A549 (cell line): ENCODE data around the gene ISM1. TPM values are rescaled to one million over a fixed set of nuclear protein-coding genes. Genes with fewer than 3 reads are reported as not detected.

Source experiments
- ATAC-seq, 2 experiments: fragments of 200-7000 bp in 1 of 2; fragments of >200 bp in 1 of 2; cut with Nextera tagmentation in 1 of 2; cut with Tn5 transposase in 1 of 2; 3 replicates each; pipeline versions ENCODE4 v1.8.0 to v1.9.1; 2018 to 2020; ENCODE audit warnings: mild to moderate bottlenecking in 1 of 2, moderate library complexity in 1 of 2
- CTCF ChIA-PET: fragments of 300-600 bp; sonication (Branson Sonifier 250); formaldehyde crosslinking; extraction: SDS; loops from one replicate; lab custom pipeline; 2021; ENCODE audit warnings: antibody characterized with exemption, inconsistent platforms; lab: Yijun Ruan, JAX
- POLR2A ChIA-PET: fragments of 350-600 bp; formaldehyde crosslinking; extraction: SDS; loops from one replicate; lab custom pipeline; 2021; ENCODE audit warnings: antibody characterized with exemption, inconsistent platforms; lab: Yijun Ruan, JAX
- DNase-seq, 2 experiments: peaks; one replicate each; pipeline versions ENCODE4 v3.0.0 to v3.0.0-alpha.2; 2011 to 2016; ENCODE audit warnings: low read depth in 1 of 2, low spot score in 1 of 2
- FAIRE-seq: peaks from 2 replicates; lab custom pipeline; 2011; peaks lifted over from hg19 to GRCh38; lab: Jason Lieb, UNC
- H3K27ac ChIP-seq, 2 experiments: fragments of >200 bp; sonication (Bioruptor Twin); formaldehyde crosslinking; 3 replicates each; pipeline ENCODE4 v1.5.1; 2016 to 2017
- H3K4me1 ChIP-seq: fragments of >200 bp; sonication (Bioruptor Twin); formaldehyde crosslinking; 3 replicates; pipeline ENCODE4 v1.6.1; 2016
- H3K4me2 ChIP-seq: fragments of >200 bp; sonication (Bioruptor Twin); formaldehyde crosslinking; 3 replicates; pipeline ENCODE4 v1.6.1; 2016
- H3K4me3 ChIP-seq: fragments of >200 bp; sonication (Bioruptor Twin); formaldehyde crosslinking; 3 replicates; pipeline ENCODE4 v1.5.1; 2016
- H3K9me3 ChIP-seq: fragments of >200 bp; sonication (Bioruptor Twin); formaldehyde crosslinking; 3 replicates; pipeline ENCODE4 v1.6.1; 2016
- BHLHE40 ChIP-seq: IDR thresholded peaks from 2 replicates; pipeline ENCODE4 v1.6.1; 2012; ENCODE audit warnings: low read depth, low read length, inconsistent platforms
- CBX2 ChIP-seq: fragments of 200-600 bp; sonication (generic); IDR thresholded peaks from 2 replicates; pipeline ENCODE4 v1.6.1; 2016; ENCODE audit warnings: low read depth, mild to moderate bottlenecking, borderline replicate concordance
- CBX8 ChIP-seq: fragments of 200-600 bp; sonication (generic); IDR thresholded peaks from 2 replicates; pipeline ENCODE4 v1.6.1; 2016
- EP300 ChIP-seq, 2 experiments: fragments of >200 bp; sonication (Bioruptor Twin); formaldehyde crosslinking; IDR thresholded peaks; 2 replicates in 1 of 2; 3 replicates in 1 of 2; pipeline ENCODE4 v1.6.1; 2016 to 2017
- FOSB ChIP-seq: fragments of 250-450 bp; sonication (Bioruptor Pico); IDR thresholded peaks from 2 replicates; pipeline ENCODE4 v1.5.0; 2020; ENCODE audit warnings: mild to moderate bottlenecking, moderate library complexity
- FOSL2 ChIP-seq, 2 experiments: fragments of 450-650 bp in 1 of 2; fragments of >200 bp in 1 of 2; sonication (Bioruptor Twin) in 1 of 2; formaldehyde crosslinking; IDR thresholded peaks; 2 replicates each; pipeline versions ENCODE4 v1.5.0 to v1.6.1; 2016 to 2020; ENCODE audit warnings: mild to moderate bottlenecking in 1 of 2, moderate library complexity in 1 of 2
- HDAC2 ChIP-seq: fragments of 200-600 bp; sonication (generic); IDR thresholded peaks from 2 replicates; pipeline ENCODE4 v1.6.1; 2016
- HEYL ChIP-seq: fragments of 250-450 bp; sonication (Bioruptor Pico); IDR thresholded peaks from 2 replicates; pipeline ENCODE4 v1.8.0; 2021; ENCODE audit warnings: mild to moderate bottlenecking, moderate library complexity
- HOXB13 ChIP-seq: fragments of 250-450 bp; sonication (Bioruptor Pico); IDR thresholded peaks from 2 replicates; pipeline ENCODE4 v1.5.0; 2020; ENCODE audit warnings: low read depth, mild to moderate bottlenecking, moderate library complexity
- HOXB5 ChIP-seq: fragments of 250-450 bp; sonication (Bioruptor Pico); IDR thresholded peaks from 2 replicates; pipeline ENCODE4 v1.5.0; 2020; ENCODE audit warnings: mild to moderate bottlenecking, moderate library complexity
- JUN ChIP-seq, 2 experiments: fragments of >200 bp; sonication (Bioruptor Twin); formaldehyde crosslinking; IDR thresholded peaks; 2 replicates in 1 of 2; 3 replicates in 1 of 2; pipeline ENCODE4 v1.6.1; 2016 to 2017
- NFE2L2 ChIP-seq: fragments of 150-350 bp; conservative IDR thresholded peaks from 2 replicates; pipeline ENCODE4 v1.6.1; 2014; ENCODE audit warnings: low read length
- PHF8 ChIP-seq: fragments of 200-600 bp; sonication (generic); IDR thresholded peaks from 2 replicates; pipeline ENCODE4 v1.6.1; 2016; ENCODE audit warnings: low read depth, mild to moderate bottlenecking, antibody characterized with exemption, moderate library complexity, borderline replicate concordance
- SMC3 ChIP-seq: fragments of >200 bp; sonication (Bioruptor Twin); formaldehyde crosslinking; IDR thresholded peaks from 3 replicates; pipeline ENCODE4 v1.6.1; 2018; ENCODE audit warnings: inconsistent platforms
- SREBF2 ChIP-seq: fragments of 450-650 bp; IDR thresholded peaks from 2 replicates; pipeline ENCODE4 v1.6.1; 2014; ENCODE audit warnings: mild to moderate bottlenecking, moderate library complexity
- TFCP2L1 ChIP-seq: fragments of 250-450 bp; sonication (Bioruptor Pico); IDR thresholded peaks from 2 replicates; pipeline ENCODE4 v1.5.0; 2021; ENCODE audit warnings: mild to moderate bottlenecking
- TP53 ChIP-seq: fragments of 250-450 bp; sonication (Bioruptor Pico); IDR thresholded peaks from 2 replicates; pipeline ENCODE4 v1.5.0; 2021; ENCODE audit warnings: mild to moderate bottlenecking, moderate library complexity
- ZNF302 ChIP-seq: fragments of 250-450 bp; sonication (Bioruptor Pico); IDR thresholded peaks from 2 replicates; pipeline ENCODE4 v1.9.0; 2021; ENCODE audit warnings: inconsistent platforms, mild to moderate bottlenecking, moderate library complexity
- ZSCAN20 ChIP-seq: fragments of 250-450 bp; sonication (Bioruptor Pico); IDR thresholded peaks from 2 replicates; pipeline ENCODE4 v1.8.0; 2022; ENCODE audit warnings: mild to moderate bottlenecking, moderate library complexity
- WGBS: methylation state at CpG from one replicate; pipeline ENCODE4 v1.1.6; 2017; ENCODE audit errors: missing lambda C conversion rate; 5-methylcytosine and 5-hydroxymethylcytosine counted together
- polyA plus RNA-seq, 4 experiments: library from polyadenylated mRNA; depleted of rRNA in 3 of 4; stranded (reverse); fragments of >200 nt; fragmentation: RNase III in 1 of 4; extraction: RNeasy Plus Mini Kit Qiagen cat#74134 plus additional on column Dnase treatment in 1 of 4; gene quantifications; 2 replicates in 3 of 4; 3 replicates in 1 of 4; pipeline ENCODE4 v1.2.3, GENCODE V29; 2011 to 2017
- TF ChIP-seq, protein P1 (sequence below): IDR thresholded peaks from 2 replicates; pipeline ENCODE4 v1.6.1; 2012; ENCODE audit warnings: low read depth, borderline replicate concordance
- TF ChIP-seq, protein P2 (sequence below): fragments of 200-600 bp; sonication (generic); IDR thresholded peaks from 2 replicates; pipeline ENCODE4 v1.6.1; 2016; ENCODE audit warnings: antibody characterized with exemption, mild to moderate bottlenecking, moderate library complexity
- TF ChIP-seq, protein P3 (sequence below): IDR thresholded peaks from 2 replicates; pipeline ENCODE4 v1.6.1; 2012
- TF ChIP-seq, protein P4 (sequence below): fragments of 250-450 bp; sonication (Bioruptor Pico); IDR thresholded peaks from 2 replicates; pipeline ENCODE4 v1.5.0; 2021; ENCODE audit warnings: mild to moderate bottlenecking, moderate library complexity, borderline replicate concordance
- TF ChIP-seq, protein P5 (sequence below): fragments of >200 bp; sonication (Bioruptor Twin); formaldehyde crosslinking; IDR thresholded peaks from 2 replicates; pipeline ENCODE4 v1.6.1; 2016
- TF ChIP-seq, protein P6 (sequence below): fragments of >200 bp; sonication (Bioruptor Twin); formaldehyde crosslinking; IDR thresholded peaks from 3 replicates; pipeline ENCODE4 v1.5.1; 2016

The ISM1 gene
- polyA plus RNA-seq, 2 of the 4 experiments (the other 2 are of a cell fraction): 0.18 to 0.39 TPM

DNA sequence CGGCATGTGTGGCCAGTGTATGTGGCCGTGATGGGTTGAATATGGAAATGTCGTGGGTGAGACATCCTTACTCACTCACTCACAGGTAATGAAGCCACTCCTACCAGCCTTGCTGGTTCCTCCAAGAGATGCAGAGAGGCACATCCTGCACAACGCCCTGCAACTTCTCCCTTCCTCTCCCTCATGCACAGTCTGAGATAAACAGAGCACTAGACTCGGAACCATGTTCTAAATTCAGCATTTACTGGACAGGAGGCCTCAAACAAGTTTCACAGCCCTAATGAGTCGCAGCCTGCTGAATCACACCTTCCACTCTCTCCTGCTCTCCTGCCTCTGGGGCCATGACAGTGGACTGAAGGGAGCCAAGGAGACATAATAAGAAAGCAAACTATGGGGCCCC, 91.2 kb downstream of the ISM1 start:
- H3K27ac ChIP-seq: no peak overlapping the region
- H3K4me1 ChIP-seq: no peaks in the 10 kb centered on the region
- no peak for TF ChIP-seq FOSB (CRISPR knock-in tag)
- no peak for TF ChIP-seq CBX2
- TF ChIP-seq, protein P1, sequence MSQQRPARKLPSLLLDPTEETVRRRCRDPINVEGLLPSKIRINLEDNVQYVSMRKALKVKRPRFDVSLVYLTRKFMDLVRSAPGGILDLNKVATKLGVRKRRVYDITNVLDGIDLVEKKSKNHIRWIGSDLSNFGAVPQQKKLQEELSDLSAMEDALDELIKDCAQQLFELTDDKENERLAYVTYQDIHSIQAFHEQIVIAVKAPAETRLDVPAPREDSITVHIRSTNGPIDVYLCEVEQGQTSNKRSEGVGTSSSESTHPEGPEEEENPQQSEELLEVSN: no peak
- no peak for TF ChIP-seq SMC3
- TF ChIP-seq HEYL (CRISPR knock-in tag): no peak
- TF ChIP-seq, protein P2, sequence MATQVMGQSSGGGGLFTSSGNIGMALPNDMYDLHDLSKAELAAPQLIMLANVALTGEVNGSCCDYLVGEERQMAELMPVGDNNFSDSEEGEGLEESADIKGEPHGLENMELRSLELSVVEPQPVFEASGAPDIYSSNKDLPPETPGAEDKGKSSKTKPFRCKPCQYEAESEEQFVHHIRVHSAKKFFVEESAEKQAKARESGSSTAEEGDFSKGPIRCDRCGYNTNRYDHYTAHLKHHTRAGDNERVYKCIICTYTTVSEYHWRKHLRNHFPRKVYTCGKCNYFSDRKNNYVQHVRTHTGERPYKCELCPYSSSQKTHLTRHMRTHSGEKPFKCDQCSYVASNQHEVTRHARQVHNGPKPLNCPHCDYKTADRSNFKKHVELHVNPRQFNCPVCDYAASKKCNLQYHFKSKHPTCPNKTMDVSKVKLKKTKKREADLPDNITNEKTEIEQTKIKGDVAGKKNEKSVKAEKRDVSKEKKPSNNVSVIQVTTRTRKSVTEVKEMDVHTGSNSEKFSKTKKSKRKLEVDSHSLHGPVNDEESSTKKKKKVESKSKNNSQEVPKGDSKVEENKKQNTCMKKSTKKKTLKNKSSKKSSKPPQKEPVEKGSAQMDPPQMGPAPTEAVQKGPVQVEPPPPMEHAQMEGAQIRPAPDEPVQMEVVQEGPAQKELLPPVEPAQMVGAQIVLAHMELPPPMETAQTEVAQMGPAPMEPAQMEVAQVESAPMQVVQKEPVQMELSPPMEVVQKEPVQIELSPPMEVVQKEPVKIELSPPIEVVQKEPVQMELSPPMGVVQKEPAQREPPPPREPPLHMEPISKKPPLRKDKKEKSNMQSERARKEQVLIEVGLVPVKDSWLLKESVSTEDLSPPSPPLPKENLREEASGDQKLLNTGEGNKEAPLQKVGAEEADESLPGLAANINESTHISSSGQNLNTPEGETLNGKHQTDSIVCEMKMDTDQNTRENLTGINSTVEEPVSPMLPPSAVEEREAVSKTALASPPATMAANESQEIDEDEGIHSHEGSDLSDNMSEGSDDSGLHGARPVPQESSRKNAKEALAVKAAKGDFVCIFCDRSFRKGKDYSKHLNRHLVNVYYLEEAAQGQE: no peak
- no peak for TF ChIP-seq HDAC2
- no peak for TF ChIP-seq ZNF302 (CRISPR knock-in tag)
- no peak for TF ChIP-seq HOXB13 (CRISPR knock-in tag)
- no peak for TF ChIP-seq JUN (IDR thresholded peaks at IDR 0.05)
- TF ChIP-seq, protein P3, sequence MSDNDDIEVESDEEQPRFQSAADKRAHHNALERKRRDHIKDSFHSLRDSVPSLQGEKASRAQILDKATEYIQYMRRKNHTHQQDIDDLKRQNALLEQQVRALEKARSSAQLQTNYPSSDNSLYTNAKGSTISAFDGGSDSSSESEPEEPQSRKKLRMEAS: no peak
- H3K4me2 ChIP-seq: no peak overlapping the region
- ATAC-seq (no peak; a peak in 1 of 6 replicates), FAIRE-seq (no peak), DNase-seq (no peak)
- no peak overlapping the region for H3K4me3 ChIP-seq
- CTCF ChIA-PET: interaction anchor here (1.2 to 1.7 kb wide), 2 partner anchors 12 to 387 kb away, joined by 3 to 4 read pairs; no protein-coding TSS in a partner anchor
- POLR2A ChIA-PET: no interaction called here
- H3K9me3 ChIP-seq: 0 out of 3 replicates have a peak, but pooled peaks cover 6% of the 10 kb centered on the region
- 60% methylated on average over 6 of the region's 6 CpGs for WGBS

DNA sequence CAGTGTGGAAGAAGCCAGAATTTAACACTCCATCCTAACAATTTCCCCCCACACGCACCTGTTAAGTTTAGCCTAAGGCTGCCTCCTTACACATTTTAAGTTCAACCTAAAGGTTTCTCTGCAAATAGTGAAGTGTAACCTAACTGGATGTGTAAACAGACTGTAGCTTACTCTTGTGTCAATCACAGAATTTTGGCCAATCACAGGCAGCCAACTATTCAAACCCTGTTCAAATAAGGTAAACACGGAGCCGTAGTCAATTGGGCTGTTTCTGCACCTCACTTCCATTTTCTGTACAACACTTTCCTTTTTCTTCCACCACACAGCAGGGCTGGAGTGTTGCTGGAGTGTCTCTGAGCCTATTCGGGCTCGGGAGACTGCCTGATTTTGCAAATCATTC, 92.1 kb downstream of the ISM1 start:
- H3K4me1 ChIP-seq: no peaks in the 10 kb centered on the region
- H3K27ac ChIP-seq: no peak overlapping the region
- ATAC-seq (no peak), DNase-seq (no peak), FAIRE-seq (peak; percentile 18)
- H3K9me3 ChIP-seq: peaks cover 9% of the 10 kb centered on the region; the same call in 1 of the 3 replicates
- 78% methylated on average over 5 of the region's 5 CpGs for WGBS
- no peak overlapping the region for H3K4me3 ChIP-seq
- CTCF ChIA-PET: interaction anchor here (1.3 kb wide), 1 partner anchor 11 kb away, joined by 5 read pairs; no protein-coding TSS in a partner anchor
- H3K4me2 ChIP-seq: no peak overlapping the region
- TF ChIP-seq NFE2L2 (no peak), SMC3 (no peak), EP300 (IDR thresholded peaks at IDR 0.05) (no peak), JUN (IDR thresholded peaks at IDR 0.05) (no peak), TFCP2L1 (CRISPR knock-in tag) (no peak), BHLHE40 (no peak), HOXB5 (CRISPR knock-in tag) (no peak), PHF8 (no peak), FOSL2 (IDR thresholded peaks at IDR 0.05) (no peak), FOSL2 (CRISPR knock-in tag; IDR thresholded peaks at IDR 0.05) (no peak), HEYL (CRISPR knock-in tag) (no peak), SREBF2 (no peak), CBX8 (no peak), ZSCAN20 (CRISPR knock-in tag) (no peak), TP53 (CRISPR knock-in tag) (no peak)
- TF ChIP-seq, protein P1: no peak
- TF ChIP-seq, protein P4, sequence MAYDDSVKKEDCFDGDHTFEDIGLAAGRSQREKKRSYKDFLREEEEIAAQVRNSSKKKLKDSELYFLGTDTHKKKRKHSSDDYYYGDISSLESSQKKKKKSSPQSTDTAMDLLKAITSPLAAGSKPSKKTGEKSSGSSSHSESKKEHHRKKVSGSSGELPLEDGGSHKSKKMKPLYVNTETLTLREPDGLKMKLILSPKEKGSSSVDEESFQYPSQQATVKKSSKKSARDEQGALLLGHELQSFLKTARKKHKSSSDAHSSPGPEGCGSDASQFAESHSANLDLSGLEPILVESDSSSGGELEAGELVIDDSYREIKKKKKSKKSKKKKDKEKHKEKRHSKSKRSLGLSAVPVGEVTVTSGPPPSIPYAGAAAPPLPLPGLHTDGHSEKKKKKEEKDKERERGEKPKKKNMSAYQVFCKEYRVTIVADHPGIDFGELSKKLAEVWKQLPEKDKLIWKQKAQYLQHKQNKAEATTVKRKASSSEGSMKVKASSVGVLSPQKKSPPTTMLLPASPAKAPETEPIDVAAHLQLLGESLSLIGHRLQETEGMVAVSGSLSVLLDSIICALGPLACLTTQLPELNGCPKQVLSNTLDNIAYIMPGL (CRISPR knock-in tag): no peak
- TF ChIP-seq, protein P5, sequence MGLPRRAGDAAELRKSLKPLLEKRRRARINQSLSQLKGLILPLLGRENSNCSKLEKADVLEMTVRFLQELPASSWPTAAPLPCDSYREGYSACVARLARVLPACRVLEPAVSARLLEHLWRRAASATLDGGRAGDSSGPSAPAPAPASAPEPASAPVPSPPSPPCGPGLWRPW: no peak
- TF ChIP-seq, protein P6, sequence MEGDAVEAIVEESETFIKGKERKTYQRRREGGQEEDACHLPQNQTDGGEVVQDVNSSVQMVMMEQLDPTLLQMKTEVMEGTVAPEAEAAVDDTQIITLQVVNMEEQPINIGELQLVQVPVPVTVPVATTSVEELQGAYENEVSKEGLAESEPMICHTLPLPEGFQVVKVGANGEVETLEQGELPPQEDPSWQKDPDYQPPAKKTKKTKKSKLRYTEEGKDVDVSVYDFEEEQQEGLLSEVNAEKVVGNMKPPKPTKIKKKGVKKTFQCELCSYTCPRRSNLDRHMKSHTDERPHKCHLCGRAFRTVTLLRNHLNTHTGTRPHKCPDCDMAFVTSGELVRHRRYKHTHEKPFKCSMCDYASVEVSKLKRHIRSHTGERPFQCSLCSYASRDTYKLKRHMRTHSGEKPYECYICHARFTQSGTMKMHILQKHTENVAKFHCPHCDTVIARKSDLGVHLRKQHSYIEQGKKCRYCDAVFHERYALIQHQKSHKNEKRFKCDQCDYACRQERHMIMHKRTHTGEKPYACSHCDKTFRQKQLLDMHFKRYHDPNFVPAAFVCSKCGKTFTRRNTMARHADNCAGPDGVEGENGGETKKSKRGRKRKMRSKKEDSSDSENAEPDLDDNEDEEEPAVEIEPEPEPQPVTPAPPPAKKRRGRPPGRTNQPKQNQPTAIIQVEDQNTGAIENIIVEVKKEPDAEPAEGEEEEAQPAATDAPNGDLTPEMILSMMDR: no peak
- POLR2A ChIA-PET: no interaction called here
